DLD1 (cell line): Measurements from ENCODE around the gene LIPT2.
"Not testable (repeated sequence)": the region's sequence is repeated elsewhere in the genome, so short reads cannot be mapped to it uniquely, and the experiment has no call there.

Experiments used
- in situ Hi-C: cut with HindIII; loops from 2 replicates; pipeline ENCODE4 v1.10.0; 2017; ENCODE audit warnings: low sequenced_read_pairs

LIPT2 gene

GRCh38 chr11:74492974-74493790 is at the start of gene LIPT2:
TSS of gene LIPT2 (minus strand) at chr11:74493724. CDS start at chr11:74493703, 21 bp downstream.
- in situ Hi-C loops, result no loop called here

GRCh38 chr11:74541466-74541865 is 47.9 kb upstream of the LIPT2 start:
- in situ Hi-C loops, result no loop called here

- in situ Hi-C loops, result no loop called here
Measured at GRCh38 chr11:74540270-74540669, 46.7 kb upstream of the LIPT2 start.

GRCh38 chr11:74538680-74539079 is 45.2 kb upstream of the LIPT2 start:
- in situ Hi-C loops, result no loop called here

- in situ Hi-C loops, result no loop called here
Measured at GRCh38 chr11:74535371-74536160, 42.0 kb upstream of the LIPT2 start.

- in situ Hi-C loops, result not testable (repeated sequence)
Measured at GRCh38 chr11:74534946-74535275, 41.4 kb upstream of the LIPT2 start.

GRCh38 chr11:74534216-74534945 is 40.9 kb upstream of the LIPT2 start:
- in situ Hi-C loops, result no loop called here

GRCh38 chr11:74533421-74533820 is 39.9 kb upstream of the LIPT2 start:
- in situ Hi-C loops, result no loop called here

- in situ Hi-C loops, result no loop called here
Measured at GRCh38 chr11:74532501-74533246, 39.1 kb upstream of the LIPT2 start.

- in situ Hi-C loops, result no loop called here
Measured at GRCh38 chr11:74524978-74525377, 31.5 kb upstream of the LIPT2 start.

- in situ Hi-C loops, result no loop called here
Measured at GRCh38 chr11:74524501-74524900, 31.0 kb upstream of the LIPT2 start.

GRCh38 chr11:74522776-74523175 is 29.3 kb upstream of the LIPT2 start:
- in situ Hi-C loops, result no loop called here

- in situ Hi-C loops, result no loop called here
Measured at GRCh38 chr11:74521666-74522252, 28.2 kb upstream of the LIPT2 start.

- in situ Hi-C loops, result no loop called here
Measured at GRCh38 chr11:74520927-74521665, 27.6 kb upstream of the LIPT2 start.

- in situ Hi-C loops, result no loop called here
Measured at GRCh38 chr11:74520316-74520715, 26.8 kb upstream of the LIPT2 start.

GRCh38 chr11:74519710-74520109 is 26.2 kb upstream of the LIPT2 start:
- in situ Hi-C loops, result no loop called here

GRCh38 chr11:74517592-74517991 is 24.1 kb upstream of the LIPT2 start:
- in situ Hi-C loops, result not testable (repeated sequence)

GRCh38 chr11:74507582-74507981 is 14.1 kb upstream of the LIPT2 start:
- in situ Hi-C loops, result no loop called here

- in situ Hi-C loops, result no loop called here
Measured at GRCh38 chr11:74506823-74507222, 13.3 kb upstream of the LIPT2 start.

GRCh38 chr11:74505911-74506310 is 12.4 kb upstream of the LIPT2 start:
- in situ Hi-C loops, result no loop called here
